Fibroblast of lung (primary cell): ENCODE data around the gene SCFD2. TPM values are rescaled to one million over a fixed set of nuclear protein-coding genes. Genes with fewer than 3 reads are reported as not detected.

ENCODE experiments used
- DNase-seq, 2 donors: peaks; one replicate each; pipeline versions ENCODE4 v3.0.0 to v3.0.0-alpha.2; 2010; ENCODE audit warnings: low read depth in 2 of 2
- H2AFZ ChIP-seq: 2 replicates; pipeline ENCODE4 v1.5.1; 2012; ENCODE audit warnings: low read length, control low read depth, inconsistent platforms
- H3K27ac ChIP-seq: 2 replicates; pipeline ENCODE4 v1.5.1; 2011; ENCODE audit warnings: low read length, control low read depth; ENCODE audit not compliant: insufficient read depth
- H3K27me3 ChIP-seq: 2 replicates; pipeline ENCODE4 v1.5.1; 2011; ENCODE audit warnings: mild to moderate bottlenecking, low read length; ENCODE audit not compliant: control insufficient read depth, insufficient read depth
- H3K36me3 ChIP-seq: 2 replicates; pipeline ENCODE4 v1.5.1; 2011; ENCODE audit warnings: low read length; ENCODE audit not compliant: control insufficient read depth, insufficient read depth
- H3K4me1 ChIP-seq: 2 replicates; pipeline ENCODE4 v1.5.1; 2011; ENCODE audit warnings: low read length; ENCODE audit not compliant: control insufficient read depth, insufficient read depth; ENCODE audit errors: extremely low read depth
- H3K4me2 ChIP-seq: 2 replicates; pipeline ENCODE4 v1.5.1; 2011; ENCODE audit warnings: low read length, control low read depth; ENCODE audit not compliant: insufficient read depth; ENCODE audit errors: extremely low read depth
- H3K4me3 ChIP-seq, 4 experiments: fragments of 200-600 bp in 1 of 4; sonication (generic) in 1 of 4; replicated peaks in 1 of 4; 2 replicates each; pipeline ENCODE4 v1.5.1; 2011 to 2016; ENCODE audit warnings: low read length in 4 of 4, low read depth in 3 of 4, mild to moderate bottlenecking in 3 of 4, control low read depth in 2 of 4, inconsistent platforms in 1 of 4, mixed read lengths in 1 of 4; ENCODE audit not compliant: insufficient read depth in 1 of 4; ENCODE audit errors: control extremely low read depth in 1 of 4
- H3K79me2 ChIP-seq: 2 replicates; pipeline ENCODE4 v1.5.1; 2012; ENCODE audit warnings: mild to moderate bottlenecking, low read length, inconsistent platforms; ENCODE audit not compliant: control insufficient read depth, insufficient read depth
- H3K9ac ChIP-seq: 2 replicates; pipeline ENCODE4 v1.5.1; 2011; ENCODE audit warnings: mild to moderate bottlenecking, low read length, control low read depth; ENCODE audit not compliant: insufficient read depth
- H3K9me3 ChIP-seq: 2 replicates; pipeline ENCODE4 v1.5.1; 2012; ENCODE audit warnings: low read depth, low read length; ENCODE audit not compliant: control insufficient read depth, insufficient read depth
- H4K20me1 ChIP-seq: 2 replicates; pipeline ENCODE4 v1.5.1; 2011; ENCODE audit warnings: low read length; ENCODE audit not compliant: control insufficient read depth, insufficient read depth; ENCODE audit errors: extremely low read depth
- CTCF ChIP-seq, 2 donors: IDR thresholded peaks in 1 of 2; conservative IDR thresholded peaks in 1 of 2; 1 replicate in 1 of 2; 2 replicates in 1 of 2; pipeline ENCODE4 v1.5.1; 2011 to 2012; ENCODE audit warnings: low read length in 2 of 2, control low read depth in 1 of 2, inconsistent platforms in 1 of 2, low read depth in 1 of 2, mild to moderate bottlenecking in 1 of 2
- EZH2 ChIP-seq: IDR thresholded peaks from 2 replicates; pipeline ENCODE4 v1.5.1; 2012; ENCODE audit warnings: low read length, control low read depth, mild to moderate bottlenecking; ENCODE audit errors: missing control alignments
- polyA plus RNA-seq, 2 donors: library from polyadenylated mRNA; depleted of rRNA in 1 of 2; stranded (reverse) in 1 of 2; unstranded in 1 of 2; fragments of >200 nt; gene quantifications; 2 replicates each; pipeline ENCODE4 v1.2.1, GENCODE V29; 2011 to 2012; ENCODE audit warnings: missing spikeins in 1 of 2
- total RNA-seq: library from RNA; depleted of rRNA; stranded (reverse); fragments of >200 nt; gene quantifications from 2 replicates; pipeline ENCODE4 v1.2.1, GENCODE V29; 2014

SCFD2 gene
- total and polyA plus RNA-seq, 2 donors (not counting 1 experiment from before 2014, with no cell fraction given), result 16.2 to 23.1 TPM

- H3K4me3 ChIP-seq, result peak overlapping the region; percentile 38 to 67 (median 48)
- H3K36me3 ChIP-seq, result no peaks in the 10 kb centered on the region
- no peak for DNase-seq
- H4K20me1 ChIP-seq, result no peaks in the 10 kb centered on the region
- no peaks in the 10 kb centered on the region for H3K79me2 ChIP-seq
- H3K4me1 ChIP-seq, result peaks cover 2% of the 10 kb centered on the region
- H3K9me3 ChIP-seq, result no peaks in the 10 kb centered on the region
- peaks cover 11% of the 10 kb centered on the region for H3K27me3 ChIP-seq
- H2AFZ ChIP-seq, result peak overlapping the region; percentile 24
- H3K9ac ChIP-seq, result peak overlapping the region; percentile 34
- peak; percentile 81 for TF ChIP-seq EZH2
- no peak for TF ChIP-seq CTCF (conservative IDR thresholded peaks at IDR 0.05 in 1 of 2, IDR thresholded peaks at IDR 0.05 in 1 of 2; ENCODE audit: low read depth in 1 of 2, low read length in 2 of 2)
- H3K4me2 ChIP-seq, result peak overlapping the region; percentile 77
- H3K27ac ChIP-seq, result no peak overlapping the region
These were observed 503.2 kb downstream of the SCFD2 start for GRCh38 chr4:52862639-52863161.

- Histone ChIP-seq H3K9ac (peak within 1 kb of the TSS; percentile 34), H3K4me2 (peak within 1 kb of the TSS; percentile 87), H3K4me1 (peaks cover 2% of the 10 kb centered on the region), H3K4me3 (peak within 1 kb of the TSS; percentile 38 to 67 (median 54)), H3K27ac (no peak within 1 kb of the TSS), H4K20me1 (no peaks in the 10 kb centered on the region), H2AFZ (peak within 1 kb of the TSS; percentile 30), H3K36me3 (no peaks in the 10 kb centered on the region), H3K79me2 (no peaks in the 10 kb centered on the region), H3K9me3 (no peaks in the 10 kb centered on the region), H3K27me3 (peaks cover 12% of the 10 kb centered on the region)
- DNase-seq, result peak; percentile 59 to 65
- TF ChIP-seq CTCF (conservative IDR thresholded peaks at IDR 0.05 in 1 of 2, IDR thresholded peaks at IDR 0.05 in 1 of 2; ENCODE audit: low read depth in 1 of 2, low read length in 2 of 2) (no peak), EZH2 (no peak)
These were observed 503.8 kb downstream of the SCFD2 start, which contains the start of gene RASL11B for GRCh38 chr4:52861879-52862616. Gene RASL11B, plus strand, starts transcription at chr4:52862317. Its CDS starts 191 bp downstream, at chr4:52862508.

GRCh38 chr4:52861171-52861823 is 504.6 kb downstream of the SCFD2 start:
- TF ChIP-seq CTCF (conservative IDR thresholded peaks at IDR 0.05 in 1 of 2, IDR thresholded peaks at IDR 0.05 in 1 of 2; ENCODE audit: low read depth in 1 of 2, low read length in 2 of 2) (no peak), EZH2 (peak; percentile 40)
- Histone ChIP-seq H3K27ac (no peak overlapping the region), H3K9ac (peak overlapping the region; percentile 1), H2AFZ (no peak overlapping the region), H3K4me1 (peaks cover 2% of the 10 kb centered on the region), H3K27me3 (peaks cover 13% of the 10 kb centered on the region), H3K9me3 (no peaks in the 10 kb centered on the region), H3K4me3 (peak overlapping the region; percentile 38 to 67 (median 54)), H3K4me2 (peak overlapping the region; percentile 87), H3K36me3 (no peaks in the 10 kb centered on the region), H4K20me1 (no peaks in the 10 kb centered on the region), H3K79me2 (no peaks in the 10 kb centered on the region)
- DNase-seq, result no peak
